ENCODE data around the gene C1GALT1.

Gene C1GALT1

DNA sequence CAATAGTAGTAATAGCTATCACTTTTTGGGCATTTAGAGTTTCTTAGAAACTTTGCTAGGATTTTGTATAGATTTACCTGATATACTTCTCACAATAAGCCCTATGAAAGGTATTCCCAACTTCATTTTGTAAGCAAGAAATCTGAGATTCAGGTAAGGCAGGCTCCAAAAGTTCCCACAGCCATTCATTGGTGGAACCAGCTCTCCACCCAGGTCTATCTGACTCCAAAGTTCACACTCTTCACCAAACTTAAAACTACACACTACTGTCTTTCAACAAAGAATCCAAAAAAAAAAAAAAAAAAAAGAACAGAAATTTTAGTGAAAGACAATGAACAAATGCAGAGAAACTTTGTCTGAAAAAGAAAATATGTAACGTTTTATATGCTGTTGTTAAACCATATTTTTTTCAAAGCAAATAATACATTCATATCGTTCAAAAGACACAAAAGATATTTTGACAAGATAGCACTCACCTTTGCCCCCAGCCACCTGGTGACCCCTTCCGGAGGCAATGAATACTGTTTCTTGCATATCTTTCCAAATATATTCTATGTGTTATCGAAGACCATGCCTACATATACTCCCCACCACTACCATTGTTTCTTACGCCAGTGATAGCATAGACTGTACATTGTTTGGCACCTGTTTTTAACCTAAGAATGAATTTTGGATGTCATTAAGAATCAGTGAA is 108.2 kb downstream of the C1GALT1 start:
- DNase-seq: no peak

DNA sequence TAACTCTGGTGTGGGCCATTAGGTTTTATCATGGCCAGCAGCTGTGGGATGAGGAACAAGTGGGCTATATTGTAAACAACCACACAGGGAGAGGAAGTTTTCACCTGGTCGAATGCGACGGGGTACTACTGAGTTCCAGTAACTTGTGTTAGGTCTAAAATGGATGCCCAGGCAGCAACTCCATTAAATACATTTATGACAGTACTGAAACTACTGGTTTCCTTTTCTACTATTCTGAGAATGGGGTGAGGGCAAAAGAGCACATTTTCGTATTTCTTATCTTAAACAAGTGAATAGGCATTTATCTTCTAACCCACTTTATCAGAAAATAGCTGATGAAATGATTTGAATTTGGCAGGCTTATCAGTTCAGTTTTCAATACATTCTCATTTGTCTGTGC is 109.7 kb downstream of the C1GALT1 start:
- no peak for DNase-seq

DNA sequence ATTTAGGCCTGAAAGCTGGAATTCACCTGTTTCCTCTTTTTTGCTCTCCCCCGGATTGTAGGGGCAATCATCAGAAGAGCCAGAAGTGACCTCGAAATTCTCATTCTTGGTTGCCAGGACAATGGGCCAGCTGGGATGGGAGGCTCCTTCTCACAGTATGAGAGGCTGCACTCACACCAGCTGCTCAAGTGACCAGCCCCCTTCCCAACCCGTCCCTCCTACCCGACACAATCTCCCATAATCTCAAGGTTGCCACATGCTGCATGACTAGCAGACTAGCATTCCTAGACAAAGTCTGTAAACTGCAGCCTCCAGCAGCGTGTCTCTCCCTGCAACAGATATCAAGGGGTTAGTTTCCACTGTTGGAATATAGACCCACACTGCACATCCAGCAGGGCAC is 110.3 kb downstream of the C1GALT1 start:
- DNase-seq: no peak

DNA sequence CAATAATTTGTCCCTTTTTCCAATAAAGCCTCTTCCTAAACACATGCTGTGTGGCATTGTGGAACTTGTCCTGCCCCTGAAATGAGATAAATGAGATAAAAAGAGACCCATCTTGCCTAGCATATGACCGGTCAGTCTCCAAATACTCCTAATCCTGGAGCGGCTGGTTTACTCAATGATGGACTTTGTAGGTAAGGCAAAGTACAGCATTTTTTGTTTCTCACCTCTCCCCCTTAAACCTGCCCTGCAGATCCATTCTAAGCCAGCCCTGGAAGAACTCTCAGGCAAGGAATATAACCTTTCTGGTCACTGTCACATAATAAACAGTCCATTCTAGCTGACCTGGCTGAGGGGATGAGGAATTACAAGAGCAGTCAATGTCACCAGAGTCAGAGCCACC is 110.7 kb downstream of the C1GALT1 start:
- DNase-seq: no peak

DNA sequence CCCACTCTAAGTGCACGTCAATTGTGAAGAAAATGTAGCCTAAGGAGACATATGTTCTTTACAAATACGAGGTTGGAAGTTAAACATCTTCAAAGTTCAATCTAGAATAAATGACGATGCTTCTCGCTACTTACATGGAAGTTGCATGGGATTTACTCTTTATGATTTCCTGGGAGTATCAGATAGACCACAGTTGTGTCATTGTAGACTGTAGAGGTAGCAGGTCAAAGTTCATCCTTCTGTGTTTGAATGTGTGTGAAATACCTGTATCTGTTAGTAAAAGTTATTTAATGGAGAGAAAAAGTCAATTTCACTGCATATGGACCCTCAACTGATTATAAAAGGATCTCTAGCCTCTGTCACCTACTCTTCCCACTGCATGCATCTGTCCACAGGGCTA is 112.6 kb downstream of the C1GALT1 start:
- no peak for DNase-seq

Data from stimulated activated CD4-positive, alpha-beta T cell treated with anti-CD3 and anti-CD28 coated beads, Interleukin-15, amount 100 ng/mL, for 24 hours (primary cell).